SW480 (cell line): ENCODE measurements around the gene RAD9A.

Source experiments
- DNase-seq: peaks from one replicate; pipeline ENCODE4 v3.0.0-alpha.2; 2016; ENCODE audit warnings: low spot score

Gene RAD9A

DNA sequence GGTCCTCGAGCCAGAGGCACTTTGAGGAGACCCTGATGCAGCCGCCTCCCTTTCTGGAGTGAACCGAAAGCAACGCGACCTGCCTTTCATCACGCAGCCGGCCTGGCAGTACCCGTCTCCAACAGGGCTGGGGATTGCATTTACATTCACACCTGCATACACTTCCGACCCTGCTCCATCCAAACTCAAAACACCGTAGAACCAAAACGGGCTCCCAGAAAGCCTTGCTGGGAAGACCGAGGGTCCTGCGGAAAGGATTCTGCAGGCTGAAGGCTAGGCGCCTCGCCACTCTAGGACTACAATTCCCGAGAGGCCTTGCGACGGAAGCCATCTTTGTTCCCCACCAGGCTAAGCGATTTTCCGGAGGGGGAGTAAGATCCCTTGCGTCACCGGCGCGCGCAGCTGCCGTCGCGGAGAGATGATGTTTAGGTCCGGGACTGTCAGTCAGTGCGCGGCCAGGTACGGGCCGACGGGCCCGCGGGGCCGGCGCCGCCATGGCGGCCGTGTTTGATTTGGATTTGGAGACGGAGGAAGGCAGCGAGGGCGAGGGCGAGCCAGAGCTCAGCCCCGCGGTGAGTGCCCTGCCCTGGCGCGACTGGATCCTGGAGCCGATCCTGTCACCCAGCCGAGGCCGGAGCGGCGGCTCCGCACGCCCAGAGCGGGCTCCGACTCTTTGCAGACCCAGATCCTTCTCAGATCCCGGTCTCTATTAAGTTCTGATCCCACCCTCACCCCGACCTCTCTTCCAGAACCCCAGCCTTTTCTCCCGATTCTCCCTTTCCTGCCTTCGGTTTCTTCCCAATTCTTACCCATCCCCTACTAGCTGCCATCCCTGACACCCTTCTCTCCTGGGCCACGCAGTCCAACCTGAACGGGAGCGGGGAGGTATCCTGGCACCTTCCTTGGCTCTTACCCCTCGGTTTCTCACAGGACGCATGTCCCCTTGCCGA, 36.5 kb downstream of the RAD9A start, which contains the start of gene RPS6KB2:
Gene RPS6KB2, plus strand, starts transcription at position 443 of the 950 bp plus-strand sequence. Its CDS starts 52 bp downstream, at position 495.
- DNase-seq, result peak; percentile 97

DNA sequence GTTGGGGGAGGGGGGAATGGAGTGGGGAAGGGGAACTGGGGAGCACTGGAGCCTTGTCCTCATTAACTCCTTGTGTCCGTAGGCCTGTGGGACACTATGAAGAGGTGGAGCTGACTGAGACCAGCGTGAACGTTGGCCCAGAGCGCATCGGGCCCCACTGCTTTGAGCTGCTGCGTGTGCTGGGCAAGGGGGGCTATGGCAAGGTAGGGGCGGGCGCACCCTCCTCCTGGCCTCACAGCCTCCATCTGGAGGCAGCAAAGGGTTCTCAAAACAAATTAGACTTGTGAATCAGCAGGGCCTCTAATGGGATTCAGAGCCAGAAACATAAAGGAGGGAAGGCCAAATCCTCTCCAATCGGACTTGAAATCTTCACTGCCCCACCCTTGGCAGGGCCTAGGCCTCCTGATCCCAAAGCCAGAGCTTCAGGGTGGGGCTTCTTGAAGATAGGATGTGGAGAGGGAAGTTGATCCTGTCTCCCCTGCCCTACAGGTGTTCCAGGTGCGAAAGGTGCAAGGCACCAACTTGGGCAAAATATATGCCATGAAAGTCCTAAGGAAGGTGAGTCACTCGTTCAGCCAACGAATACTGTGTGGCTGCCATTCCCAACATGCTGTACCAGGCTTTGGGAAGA, 37.4 kb downstream of the RAD9A start:
- no peak for DNase-seq

DNA sequence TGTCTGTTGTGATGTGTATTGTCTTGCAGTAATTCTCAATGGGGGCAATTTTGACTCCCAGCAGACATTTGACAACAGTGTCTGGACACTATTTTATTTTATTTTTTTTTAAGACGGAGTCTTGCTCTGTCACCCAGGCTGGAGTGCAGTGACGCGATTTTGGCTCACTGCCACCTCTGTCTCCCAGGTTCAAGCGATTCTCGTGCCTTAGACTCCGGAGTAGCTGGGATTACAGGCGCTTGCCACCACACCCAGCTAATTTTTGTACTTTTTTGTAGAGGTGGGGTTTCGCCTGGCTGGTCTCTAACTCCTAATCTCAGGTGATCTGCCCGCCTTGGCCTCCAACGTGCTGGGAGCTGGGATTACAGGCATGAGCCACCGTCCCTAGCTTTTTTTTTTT, 37.9 kb downstream of the RAD9A start:
- DNase-seq, result no peak

GRCh38 chr11:67431346-67432249, 39.8 kb downstream of the RAD9A start:
- DNase-seq, result no peak

- DNase-seq, result no peak
Measured at GRCh38 chr11:67432655-67433349, 41.0 kb downstream of the RAD9A start.

- no peak for DNase-seq
Measured at GRCh38 chr11:67433536-67434394, 42.0 kb downstream of the RAD9A start.

DNA sequence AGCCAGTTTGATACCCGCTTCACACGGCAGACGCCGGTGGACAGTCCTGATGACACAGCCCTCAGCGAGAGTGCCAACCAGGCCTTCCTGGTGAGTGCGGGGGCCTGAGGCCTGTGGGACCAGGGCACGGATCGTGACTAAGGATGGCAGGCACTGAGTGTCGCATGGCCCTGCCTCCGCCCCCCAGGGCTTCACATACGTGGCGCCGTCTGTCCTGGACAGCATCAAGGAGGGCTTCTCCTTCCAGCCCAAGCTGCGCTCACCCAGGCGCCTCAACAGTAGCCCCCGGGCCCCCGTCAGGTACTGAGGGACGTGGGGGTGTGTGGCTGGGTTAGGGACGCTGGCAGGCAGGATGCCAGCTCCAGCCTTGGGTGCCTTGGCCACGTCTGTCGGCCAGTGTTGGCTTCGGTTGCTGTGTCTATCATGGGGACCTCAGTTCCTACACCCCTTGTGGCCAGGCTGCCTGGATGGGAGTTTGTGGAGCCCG, 42.7 kb downstream of the RAD9A start:
- no peak for DNase-seq

- no peak for DNase-seq
Measured at GRCh38 chr11:67435031-67435726, 43.4 kb downstream of the RAD9A start.

GRCh38 chr11:67435727-67436458, 44.1 kb downstream of the RAD9A start:
- no peak for DNase-seq

DNA sequence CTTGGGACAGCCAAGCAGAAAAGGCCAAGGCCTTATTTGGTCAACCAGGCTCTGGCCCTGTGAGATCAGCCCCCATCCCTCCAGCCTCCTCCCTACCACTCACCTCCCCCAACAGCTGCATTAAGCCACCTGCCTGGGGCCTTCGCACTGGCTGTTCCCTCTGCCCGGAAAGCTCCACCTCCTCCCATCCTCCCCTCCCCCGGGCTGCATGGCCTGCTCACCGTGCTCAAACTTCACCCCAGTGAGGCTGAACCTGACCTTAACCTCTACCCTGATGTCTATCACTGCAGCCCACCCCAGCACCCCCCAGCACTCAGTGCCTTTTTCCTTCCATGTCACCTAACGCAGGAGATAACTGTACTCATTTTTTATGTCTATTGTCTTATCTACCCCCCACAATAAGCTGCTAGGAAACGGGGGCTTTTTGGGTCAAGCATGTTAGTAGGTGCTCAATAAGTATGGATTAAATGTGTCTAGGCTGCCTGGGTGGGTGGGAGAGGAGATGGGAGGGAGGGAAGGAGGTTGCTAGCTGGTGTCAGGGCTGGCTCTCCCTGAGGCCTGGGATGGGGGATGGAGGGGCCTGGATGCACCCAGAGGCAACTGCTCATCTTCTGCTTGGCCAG, 44.8 kb downstream of the RAD9A start:
- DNase-seq, result no peak

DNA sequence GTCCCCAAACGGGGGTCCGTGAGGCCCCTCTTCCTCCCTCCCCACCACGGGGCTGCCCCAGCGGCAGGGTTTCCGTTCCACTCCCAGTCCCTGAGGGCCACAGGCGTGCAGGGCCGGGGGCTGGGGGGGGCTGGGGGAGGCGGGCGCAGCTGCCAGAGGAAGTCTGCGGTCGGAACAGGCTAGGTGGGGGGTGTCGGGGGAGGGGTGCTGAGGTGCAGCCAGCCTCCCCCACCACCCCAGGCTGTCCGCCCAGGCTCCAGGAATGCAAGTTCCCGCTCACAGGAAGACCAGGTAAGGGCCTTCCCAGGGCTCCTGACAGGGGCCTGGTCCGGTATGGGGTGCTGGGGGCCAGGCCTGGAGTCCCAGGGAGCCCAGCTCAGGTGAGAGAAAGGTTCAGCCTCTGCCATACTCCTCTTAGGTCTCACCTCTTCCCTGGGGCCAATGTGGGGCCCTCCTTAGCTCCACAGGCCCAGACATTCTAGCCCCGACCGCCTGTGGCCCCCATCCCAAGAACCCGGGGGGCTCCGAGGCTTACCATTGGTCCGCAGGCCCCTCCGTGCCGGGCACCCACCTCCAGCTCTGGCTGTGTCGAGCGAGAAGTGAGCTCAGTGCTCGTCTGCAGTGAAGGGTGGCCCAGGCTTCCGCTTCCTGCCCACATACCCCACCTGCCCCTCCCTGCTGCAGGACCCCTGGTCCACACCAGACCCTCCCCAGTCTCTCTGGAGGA, 45.5 kb downstream of the RAD9A start, which contains the start of gene PTPRCAP:
Gene PTPRCAP, minus strand, starts transcription at position 601 of the 727 bp plus-strand sequence. Its CDS starts 63 bp downstream, at position 538.
- no peak for DNase-seq

DNA sequence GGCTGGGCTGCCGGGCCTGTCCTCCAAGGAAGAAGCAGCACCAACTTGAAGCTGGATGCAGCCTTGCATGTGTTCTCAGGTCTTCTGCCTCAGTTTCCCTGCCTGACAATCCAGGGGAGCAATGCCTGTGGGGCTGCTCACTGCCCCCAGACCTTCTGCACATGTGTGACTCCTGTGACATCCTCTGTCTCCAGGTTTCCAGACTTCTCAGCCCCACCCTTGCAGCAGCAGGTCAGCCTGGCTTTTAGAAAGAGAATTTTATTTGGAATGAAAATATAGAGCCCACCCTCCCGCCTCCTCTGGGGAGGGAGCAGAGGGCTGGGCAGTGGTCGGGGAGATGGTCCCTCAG, 46.0 kb downstream of the RAD9A start:
- DNase-seq, result no peak

DNA sequence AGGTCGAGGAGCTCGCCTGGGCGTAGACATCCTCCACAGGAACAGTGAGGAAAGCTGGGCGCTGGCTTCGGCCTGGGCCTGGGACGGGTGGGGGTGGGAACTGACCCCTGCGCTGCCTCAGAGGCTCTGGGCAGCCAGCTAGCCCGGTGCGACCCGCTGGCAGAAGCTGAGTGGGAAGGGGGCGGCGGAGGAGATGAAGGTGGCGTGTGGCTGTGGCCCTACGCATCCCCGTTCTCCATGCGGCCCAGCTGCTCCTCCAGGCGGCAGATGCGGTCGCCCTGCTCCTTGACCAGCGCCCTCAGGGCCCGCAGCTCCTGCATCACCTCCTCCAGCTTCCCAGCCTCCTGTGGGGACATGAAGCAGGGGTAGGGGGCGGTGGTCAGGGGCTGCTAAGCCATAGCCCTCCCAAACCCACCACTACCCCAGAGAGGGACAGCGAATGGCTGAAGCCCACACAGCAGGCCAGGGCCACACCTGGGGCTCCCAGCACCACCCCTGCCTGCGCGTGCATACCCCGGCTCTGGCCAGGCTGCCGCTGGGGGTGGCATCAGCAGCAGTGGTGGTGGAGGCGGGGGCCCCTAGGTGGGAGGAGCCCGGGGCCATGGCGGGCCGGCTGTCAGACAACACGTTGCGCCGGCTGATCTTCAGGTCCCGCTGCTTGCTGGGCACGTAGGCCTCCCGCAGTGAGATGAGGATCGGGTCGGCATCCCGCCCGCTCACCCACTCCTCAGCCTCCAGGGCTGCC, 46.5 kb downstream of the RAD9A start:
- no peak for DNase-seq

- peak; percentile 60 for DNase-seq
Measured at GRCh38 chr11:67439321-67440228, 47.8 kb downstream of the RAD9A start.

DNA sequence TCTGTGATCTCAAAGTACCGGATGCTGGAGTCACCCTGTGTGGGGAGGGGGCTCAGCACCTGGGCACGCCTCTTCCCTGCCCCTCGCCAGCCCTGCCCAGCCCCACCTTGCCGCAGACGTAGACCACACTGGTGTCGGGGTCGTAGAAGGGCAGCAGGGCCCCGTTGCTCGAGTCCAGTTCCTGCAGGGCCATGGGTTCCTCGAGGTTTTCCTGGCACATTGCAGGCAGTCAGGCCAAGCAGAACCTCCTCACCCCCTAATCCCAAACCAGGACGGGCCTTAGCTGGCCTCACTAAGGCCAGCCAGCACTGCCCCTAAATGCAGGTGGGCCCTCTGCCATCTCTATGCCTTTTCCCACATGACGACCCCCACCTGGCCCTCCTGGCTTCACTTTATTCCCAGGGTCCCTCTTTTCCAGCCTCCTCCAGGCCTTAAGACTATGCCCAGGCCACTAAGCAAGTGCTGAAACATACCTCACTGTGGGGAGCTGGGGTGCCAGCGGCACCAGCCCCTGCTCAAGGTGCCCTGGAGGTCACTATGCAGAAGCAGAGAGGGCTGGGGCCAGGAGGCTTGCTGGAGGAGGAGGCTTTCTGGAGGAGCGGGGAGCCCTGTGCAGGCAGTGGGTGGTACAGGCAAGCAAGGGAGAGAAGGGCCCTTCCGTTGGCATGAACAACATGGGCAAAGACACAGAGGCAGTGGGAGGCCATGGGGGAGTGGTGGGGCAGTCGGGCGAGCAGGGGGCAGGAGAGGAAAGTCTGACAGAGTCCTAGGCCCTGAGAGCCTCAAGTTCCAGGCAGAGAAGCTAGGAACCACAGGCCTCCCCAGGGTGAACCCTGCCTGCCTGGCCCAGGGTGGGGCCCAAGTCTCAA, 48.7 kb downstream of the RAD9A start:
- no peak for DNase-seq
